Activated CD4-positive, CD25-positive, alpha-beta regulatory T cell treated with anti-CD3 and anti-CD28 coated beads, Interleukin-2, amount 50 U/mL, for 24 hours (primary cell): ENCODE results near the gene MOB3B.
A peak's percentile ranks its signal among the peaks of the same experiment; 100 is the strongest.
"Not testable (repeated sequence)": the region's sequence is repeated elsewhere in the genome, so short reads cannot be mapped to it uniquely, and the experiment has no call there.

ENCODE experiments used
- ATAC-seq, 2 donors: fragments of 150-1000 bp; cut with Tn5 transposase; one replicate each; pipeline ENCODE4 v1.10.0; 2021; ENCODE audit warnings: mild to moderate bottlenecking in 1 of 2, moderate library complexity in 1 of 2

Gene MOB3B

DNA sequence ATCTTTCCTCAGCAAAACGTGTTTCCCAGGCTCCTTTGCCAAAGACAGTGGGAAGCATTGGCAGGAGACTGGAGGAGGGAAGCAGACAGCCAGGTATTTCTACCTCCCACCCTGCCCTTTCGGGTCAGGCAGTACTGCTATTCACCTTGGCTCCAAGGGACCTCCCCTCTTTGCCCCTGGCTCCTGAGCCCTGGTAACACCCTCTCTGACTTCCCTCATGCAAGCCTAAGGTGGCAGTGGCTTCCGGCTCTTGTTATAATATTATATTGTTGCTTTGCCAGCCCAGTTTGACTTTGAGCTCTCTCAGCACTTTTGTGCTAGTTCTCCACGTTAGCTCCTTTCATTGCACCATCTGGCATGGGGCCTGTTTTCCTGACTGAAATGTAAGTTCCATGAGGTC, 87.2 kb downstream of the MOB3B start:
- ATAC-seq = no peak

DNA sequence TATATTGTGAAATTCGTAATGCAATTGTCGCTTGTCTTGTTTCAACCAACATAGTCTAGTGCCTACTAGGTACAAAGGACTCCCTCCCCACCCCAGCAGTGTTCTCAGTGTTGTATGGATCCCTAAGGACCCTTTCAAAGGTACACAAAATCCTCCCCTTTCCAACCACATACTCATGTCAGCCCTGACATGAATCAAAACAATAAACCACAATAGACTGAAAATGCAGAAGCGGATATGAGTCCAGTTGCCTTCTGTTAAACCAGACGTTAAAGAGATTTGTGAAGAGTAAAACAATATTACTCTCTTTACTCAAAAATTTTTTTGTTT, 87.9 kb downstream of the MOB3B start:
- peak; percentile 49 to 63 for ATAC-seq

DNA sequence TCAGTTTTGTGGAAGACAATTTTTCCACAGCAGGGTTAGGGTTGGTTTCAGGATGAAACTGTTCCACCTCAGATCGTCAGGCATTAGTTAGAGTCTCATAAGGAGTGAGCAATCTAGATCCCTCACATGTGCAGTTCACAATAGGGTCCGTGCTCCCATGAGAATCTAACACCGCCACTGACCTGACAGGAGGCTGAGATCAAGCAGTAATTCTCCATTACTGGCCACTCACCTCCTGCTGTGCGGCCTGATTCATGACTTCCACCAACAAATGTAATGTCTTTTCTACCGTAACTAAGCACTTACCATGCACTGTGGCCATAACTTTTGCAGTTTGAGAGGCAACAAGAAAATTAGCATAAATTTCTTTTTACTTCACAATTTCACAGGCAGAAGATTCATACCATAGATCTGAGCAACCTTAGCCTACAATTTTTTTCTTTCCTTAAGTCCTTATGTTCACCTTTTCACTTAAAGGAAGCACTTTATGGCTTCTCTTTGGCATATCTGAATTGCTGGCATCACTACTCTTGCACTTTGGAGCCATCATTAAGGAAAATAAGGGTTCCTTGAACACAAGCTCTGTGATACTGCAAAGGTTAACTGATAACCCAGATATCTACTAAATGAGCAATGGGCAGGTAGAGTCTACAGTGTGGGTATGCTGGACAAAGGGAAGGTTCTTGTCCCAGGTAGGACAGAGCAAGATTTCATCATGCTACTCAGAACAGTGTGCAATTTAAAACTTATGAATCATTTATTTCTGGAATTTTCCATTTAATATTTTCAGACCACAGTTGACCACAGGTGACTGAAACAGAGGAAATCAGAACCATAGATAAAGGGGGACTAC, 88.5 kb downstream of the MOB3B start:
- ATAC-seq = no peak

DNA sequence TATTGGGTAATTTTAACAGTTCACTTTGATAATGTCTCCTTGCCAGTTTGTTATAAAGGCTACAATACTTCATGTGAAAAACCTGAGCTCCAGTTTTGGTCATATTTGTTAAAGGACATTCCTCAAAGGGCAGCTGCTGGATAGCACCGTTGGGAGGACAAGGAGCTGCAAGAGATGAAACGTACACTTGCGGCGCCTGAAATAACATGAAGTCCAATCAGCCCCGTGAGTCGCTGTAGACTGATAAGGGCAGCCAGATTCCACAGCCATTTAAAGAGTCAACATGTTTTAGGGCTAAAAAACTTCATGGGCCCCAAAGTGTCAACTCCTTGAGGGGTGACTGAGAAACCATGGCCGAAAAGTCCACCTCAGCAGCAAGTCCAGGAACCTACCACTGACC, 91.1 kb downstream of the MOB3B start:
- ATAC-seq = no peak

DNA sequence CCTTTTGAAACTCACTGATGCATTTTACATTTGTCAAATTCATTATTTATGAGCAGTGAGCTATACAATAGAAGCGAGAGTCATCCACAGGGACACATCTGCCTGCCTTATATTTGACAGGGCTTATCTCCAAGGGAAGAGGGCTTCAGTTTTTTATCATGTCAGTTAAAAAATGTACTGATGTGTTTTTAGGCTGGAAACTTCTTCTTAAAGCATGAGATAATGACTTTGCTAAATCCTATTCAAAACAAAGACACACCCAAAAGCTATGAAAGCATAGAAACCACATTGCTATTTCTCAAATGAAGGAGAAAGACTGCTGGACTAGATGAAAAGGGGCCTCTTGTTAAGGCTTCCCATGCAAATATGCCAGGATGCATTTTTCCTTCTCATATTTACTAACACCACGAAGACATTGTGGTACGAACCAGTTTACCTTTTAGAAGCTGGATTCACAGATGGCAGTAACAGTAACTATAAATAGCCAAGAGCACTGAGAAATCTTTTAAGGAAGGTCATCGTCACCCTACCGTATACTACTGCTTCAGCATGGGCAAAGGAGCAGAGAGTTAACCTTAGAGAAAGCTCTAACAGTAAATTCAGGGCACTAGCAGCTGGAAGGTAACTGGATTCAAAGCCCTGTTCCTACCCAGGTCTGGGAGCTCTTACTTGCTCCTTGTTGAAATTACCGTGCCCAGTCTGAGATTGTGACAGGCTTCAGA, 91.8 kb downstream of the MOB3B start:
- ATAC-seq = no peak

DNA sequence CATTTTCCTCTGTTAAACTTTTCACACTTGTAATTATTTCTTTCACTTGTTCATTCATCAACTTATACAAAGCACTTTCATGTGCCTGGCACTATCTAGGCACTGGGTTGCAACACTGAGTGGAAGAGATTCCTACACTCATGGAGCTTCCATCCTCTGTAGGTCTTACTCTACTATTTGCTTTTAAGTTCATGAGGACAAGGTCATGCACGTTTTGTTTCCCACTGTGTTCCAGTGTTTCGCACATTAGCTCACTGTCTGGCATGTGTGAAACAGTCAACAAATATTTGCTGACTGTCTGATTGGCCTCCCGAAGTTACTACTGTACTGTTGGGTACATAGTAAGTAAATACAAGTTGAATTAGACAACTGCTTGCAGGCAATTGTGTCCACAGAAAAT, 93.4 kb downstream of the MOB3B start:
- no peak for ATAC-seq

DNA sequence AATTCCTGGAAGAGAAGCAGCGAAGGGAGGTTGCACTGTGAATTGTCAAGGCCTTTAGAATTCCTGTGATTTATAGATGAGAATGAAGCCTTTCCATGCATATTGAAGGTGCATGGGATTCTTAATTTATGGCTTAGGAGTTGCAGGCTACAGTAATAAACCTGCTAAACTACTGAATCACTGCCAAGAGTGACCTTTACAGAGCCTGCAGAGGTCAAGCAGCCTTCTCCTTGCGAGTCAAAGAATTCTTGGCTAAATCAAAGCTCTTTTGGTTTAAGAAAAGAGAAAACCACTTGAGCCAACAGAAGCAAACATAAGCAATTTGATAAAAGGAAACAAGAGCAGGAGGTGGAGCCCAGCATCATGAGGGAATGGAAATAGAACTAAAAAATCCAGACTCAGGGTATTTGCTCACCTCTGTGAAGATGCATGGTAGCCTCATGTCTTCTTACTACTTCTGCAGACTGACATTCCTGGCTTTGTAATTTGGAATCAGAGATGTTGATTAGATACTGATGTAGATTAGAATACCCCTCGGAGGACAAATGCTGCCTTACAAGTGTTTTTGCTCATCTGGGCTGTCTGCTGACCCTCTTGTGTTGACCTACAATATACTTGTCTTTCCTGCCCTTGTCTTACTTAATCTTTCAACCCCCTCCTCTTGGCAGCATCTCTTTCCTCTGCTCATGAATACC, 95.8 kb downstream of the MOB3B start:
- no peak for ATAC-seq

DNA sequence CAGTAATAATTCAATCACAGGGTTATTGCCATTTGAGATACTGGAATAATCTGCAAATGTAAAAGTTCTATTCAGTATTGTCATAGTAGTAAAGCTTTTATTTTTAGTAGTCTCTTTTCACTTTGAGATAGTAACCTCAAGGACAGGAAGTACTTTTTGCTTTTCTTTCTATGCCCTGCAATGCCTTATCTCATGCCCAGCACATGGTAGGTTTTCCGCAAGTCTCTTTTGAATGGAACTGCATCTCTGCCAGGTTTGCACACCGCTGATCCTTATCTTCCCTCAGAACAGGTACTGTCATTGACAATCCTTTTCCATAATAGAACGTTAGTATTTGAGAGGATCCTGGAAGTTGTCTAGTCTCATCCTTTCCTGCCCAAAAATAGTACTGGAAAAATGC, 97.3 kb downstream of the MOB3B start:
- ATAC-seq = no peak

DNA sequence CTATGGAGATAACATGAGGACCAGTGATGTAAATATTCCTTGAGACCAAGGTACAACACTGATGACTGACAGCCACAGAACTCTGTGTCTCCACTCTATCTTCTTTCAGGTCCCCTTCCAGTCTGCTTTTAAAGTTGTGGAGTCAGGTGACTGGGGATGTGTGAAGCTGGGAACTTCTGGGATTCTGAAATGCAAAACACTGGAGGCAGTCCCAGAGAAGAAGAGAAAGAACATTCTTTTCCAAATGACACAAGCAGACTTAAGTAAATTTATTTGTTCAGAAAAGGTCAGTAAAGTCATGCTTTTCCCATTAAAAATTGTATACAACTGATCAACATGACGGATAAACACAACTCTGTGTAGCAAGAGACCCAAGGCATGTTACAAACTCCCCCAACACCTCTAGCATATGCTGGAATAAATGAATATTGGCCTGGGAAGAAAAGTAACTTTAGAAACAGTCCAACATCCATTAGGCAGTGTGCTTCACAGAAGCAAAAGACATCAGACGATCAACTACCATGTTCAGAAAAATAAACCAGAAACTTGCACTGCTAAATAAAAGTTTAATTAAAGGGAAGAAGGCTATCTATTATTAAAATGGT, 98.0 kb downstream of the MOB3B start:
- no peak for ATAC-seq

DNA sequence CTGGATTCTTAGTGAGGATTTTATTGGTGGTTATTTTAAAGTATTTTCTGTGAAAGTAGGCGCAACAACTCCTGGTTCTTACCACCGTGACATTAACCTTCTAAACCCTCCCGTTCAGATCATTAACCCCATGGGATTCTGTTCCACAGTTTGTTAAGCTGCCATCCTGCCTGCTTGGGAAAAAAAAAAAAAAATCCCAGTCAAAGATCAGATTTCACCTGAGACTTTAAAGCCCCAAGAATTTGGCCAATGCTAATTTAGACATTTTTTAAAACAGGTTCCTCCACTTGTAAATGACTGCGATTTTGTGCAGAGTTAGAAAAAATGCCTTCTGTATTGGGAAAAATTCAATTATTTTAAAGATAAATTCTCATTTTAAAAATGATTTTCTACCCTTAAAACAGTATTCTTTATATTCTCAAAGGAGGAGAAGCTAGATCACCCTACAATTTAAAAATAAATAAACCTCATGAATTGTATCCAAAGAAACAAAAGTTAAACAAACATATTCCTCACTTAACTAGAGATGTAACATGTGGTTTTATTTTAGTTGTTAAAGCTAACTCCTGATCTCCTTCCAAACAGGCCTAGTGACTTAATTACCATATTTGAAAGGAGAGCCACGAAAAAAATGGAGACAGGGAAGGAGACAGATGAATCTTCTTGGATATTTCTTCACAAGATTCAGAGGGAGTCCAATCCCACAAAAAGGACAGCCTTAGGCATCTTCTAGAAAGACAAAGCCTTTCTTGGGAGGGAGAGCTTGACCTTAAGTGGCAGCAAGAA, 98.7 kb downstream of the MOB3B start:
- no peak for ATAC-seq

DNA sequence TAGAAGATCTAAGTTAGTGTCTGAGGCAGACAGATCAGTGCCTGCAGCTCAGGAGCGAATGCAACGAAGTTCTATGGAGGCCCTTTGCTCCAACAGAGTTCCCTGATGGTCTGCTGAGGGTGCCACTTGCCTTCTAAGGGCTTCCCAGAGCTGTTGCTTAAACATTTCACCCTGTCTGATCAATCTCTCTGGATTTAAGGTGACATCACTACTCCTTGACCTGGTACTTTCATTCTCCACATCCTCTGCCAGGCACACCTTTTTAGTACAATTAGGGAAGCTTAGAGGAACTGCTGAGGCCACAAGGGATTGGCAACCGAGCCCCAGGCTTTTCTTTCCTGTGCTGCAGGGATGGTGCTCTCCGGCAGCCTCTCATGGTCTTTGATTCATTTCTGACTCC, 99.7 kb downstream of the MOB3B start:
- ATAC-seq = no peak

DNA sequence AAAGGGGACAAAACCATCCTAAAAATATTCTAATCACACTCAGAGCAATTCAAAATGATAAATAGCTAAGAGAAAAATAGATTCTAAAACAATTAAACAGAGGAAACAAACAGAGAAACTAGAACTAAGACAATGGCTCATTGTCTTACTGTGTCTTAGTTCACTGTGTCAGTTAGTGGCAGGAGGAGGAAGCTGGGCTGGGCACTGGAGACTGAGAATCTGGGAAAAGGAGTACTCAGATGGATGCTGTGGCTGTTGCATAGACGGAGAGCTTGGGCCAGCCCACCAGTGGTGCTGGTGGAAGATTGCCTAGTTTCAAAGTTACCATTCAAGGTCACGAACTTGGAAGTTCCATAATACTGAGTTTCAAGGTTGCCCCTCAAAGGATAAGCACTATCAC, 100.2 kb downstream of the MOB3B start:
- no peak for ATAC-seq

DNA sequence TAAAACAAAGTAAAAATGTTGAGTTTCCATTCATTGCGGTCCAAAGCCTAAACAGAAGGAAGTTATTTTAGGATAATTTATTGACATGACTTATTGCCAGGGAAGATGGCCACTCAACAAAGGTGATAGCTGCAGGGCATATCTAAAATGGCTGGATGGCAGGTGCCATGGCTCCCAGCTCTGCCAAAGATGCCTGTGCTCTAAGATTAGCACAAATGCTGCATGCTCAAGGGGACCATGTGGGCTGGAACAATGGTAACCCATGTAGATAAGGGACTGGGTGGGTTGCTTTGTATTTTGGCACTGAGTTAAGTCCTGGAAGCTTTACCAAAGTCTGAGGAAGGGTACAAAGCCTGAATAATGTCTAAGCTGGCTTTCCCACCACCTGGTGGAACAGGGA, 101.1 kb downstream of the MOB3B start:
- ATAC-seq = no peak

DNA sequence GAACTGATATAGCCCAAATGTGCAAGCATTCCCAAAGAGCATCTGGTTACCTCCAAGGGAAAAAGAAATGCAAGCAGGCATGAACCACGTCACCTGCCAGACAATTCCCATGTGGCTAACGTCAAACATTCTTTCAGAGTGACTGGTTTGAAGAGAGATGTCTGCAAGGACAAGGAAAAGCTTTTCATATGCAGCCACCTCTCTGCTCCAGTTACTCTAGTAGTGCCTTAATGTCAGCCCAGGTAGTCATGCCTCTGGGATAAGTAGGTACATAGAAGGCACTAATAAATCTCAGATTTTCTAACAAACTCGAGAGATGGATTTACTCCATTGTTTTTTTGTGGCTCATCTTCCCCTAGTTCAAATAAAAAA, 102.4 kb downstream of the MOB3B start:
- no peak for ATAC-seq

DNA sequence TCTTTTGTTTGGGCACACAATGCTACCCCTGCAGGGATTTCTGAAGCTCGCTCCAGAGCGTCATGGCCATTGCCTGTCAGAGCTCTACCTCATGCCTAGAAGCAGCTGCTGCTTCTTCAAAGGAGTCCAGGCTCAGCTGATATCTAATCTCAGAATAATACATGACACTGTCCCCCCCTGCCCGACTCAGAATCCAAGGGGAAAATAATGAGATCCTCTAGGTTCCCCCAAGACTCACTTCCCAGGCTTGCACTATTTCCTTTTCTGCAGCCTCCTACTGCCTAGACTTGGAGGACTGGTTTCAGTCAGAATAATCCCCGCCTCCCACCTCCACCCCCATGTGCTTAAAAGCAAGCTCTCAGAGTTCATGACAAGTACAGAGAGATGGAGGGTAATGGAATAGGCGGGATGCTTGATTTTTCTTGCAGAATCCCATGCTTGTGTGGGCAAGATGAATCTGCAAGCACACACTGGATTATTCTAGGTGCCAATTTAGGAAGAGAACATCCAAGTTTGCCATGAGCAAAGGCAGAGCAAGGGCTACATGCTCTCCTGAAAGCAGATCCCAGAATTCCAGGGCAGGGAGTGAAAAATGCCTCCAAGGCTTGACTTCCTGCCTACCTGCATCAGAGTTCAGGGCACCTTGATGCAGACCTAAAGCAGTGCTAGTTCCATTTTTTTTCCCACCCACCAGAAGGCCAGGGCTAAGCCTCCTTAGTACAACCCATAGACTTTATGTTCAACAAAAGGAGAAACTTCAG, 102.9 kb downstream of the MOB3B start:
- ATAC-seq = no peak

DNA sequence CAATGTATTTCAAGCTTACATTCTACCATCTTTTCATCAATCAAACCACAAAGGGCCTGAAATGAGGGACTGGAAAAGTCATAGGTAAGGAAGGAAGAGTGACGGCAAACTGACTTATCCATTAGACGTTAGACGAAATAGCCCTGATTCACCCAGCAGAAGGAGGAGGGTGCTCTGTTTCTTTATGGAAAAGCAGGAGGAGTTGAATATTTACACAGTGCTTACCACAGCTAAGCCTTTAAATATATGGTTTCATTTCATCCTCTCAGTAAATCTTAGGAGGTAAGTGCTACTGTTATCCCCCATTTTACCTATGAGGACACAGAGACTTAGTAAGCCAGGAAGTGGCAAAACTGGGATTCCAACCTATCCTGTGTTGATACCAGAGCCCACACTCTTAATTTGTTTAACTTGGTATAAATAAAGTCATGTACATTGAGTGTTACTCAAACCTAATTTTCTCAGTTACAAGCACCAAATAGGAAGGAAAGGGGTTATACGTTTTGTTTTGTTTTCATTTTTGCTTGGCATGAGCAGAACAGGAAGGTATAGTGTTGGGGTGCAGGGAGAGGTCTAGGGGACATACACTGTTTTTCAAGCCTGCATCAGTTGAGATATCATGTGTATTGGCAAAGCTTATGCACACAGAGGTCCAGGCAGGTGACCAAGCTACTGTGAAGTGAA, 103.6 kb downstream of the MOB3B start:
- no peak for ATAC-seq

DNA sequence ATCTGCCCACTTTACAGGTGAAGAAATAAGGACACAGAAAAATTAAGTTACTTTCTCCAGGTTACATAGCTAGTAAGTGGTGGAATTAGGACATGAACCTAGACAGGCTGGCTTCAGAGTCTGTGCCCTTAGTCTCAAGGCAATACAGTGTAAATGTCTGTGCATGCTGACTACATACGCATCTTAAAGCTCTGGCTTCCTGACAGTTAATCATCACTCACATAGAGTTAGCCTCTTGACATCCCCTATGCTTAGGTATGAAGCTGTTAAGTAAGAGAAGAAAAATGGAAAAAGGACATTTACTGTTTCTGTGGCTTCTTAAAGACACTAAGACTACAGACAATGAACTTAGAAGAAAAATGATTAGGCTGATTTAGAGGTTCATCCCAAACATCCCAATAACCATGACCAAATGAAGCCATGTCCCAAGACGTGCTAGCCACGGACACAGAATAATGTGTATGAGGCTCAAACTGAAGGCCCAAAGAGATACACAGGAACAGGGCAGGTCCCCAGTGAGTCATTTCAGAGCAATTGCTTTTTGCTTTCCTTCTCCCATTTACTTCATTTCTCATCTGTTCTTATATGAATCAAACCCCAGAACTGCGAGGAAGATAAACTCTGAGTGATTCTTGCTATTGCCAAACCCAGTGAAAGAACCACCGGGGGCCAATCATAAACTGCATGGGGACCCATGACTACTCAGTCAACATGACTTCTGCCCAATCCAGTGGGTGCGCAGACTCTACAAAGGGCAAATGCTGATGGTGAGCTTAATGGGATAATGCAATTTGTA, 105.5 kb downstream of the MOB3B start:
- no peak for ATAC-seq

DNA sequence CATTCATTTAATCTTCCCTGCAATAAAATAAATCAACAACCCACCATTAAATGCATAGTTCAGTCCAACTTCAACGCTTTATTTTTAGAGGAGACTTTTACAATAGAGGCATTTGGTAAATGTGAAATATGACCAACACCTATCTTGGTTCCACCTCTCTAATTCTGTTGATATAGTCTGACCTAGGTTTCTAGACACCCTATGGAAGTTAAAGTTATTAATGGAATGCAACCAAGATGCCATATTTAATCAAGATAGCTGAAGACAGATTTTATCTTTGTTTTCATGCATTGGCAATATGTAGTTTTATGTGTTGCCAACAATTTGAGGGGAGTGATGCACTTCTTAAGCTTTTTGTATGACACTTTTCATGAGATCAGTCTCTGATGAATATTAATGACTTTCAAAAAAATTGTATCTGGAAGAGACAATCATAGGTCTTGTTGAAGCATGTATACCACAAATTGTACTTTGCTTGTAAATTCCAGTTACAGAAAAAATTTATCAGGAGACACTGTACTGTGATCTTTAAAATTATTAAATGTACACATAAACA, 107.3 kb downstream of the MOB3B start:
- no peak for ATAC-seq

DNA sequence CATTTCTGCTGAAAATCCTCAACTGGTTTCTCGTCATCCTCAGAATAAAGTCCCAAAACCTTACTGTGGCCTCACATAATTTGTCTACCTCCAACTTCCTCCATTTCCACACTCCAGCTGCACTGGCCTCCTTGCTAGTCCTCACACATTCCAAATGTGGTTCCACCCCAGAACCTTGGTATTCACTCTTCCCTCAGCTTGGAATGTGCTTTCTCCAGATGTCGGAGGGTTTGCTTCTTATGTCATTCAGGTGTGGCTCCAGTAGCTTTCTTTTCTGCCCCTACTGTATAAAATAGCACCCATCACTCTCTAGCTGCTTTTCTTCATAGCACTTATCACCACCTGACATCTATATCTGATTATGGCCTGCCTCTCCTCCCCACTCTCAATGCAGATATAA, 108.0 kb downstream of the MOB3B start:
- no peak for ATAC-seq

DNA sequence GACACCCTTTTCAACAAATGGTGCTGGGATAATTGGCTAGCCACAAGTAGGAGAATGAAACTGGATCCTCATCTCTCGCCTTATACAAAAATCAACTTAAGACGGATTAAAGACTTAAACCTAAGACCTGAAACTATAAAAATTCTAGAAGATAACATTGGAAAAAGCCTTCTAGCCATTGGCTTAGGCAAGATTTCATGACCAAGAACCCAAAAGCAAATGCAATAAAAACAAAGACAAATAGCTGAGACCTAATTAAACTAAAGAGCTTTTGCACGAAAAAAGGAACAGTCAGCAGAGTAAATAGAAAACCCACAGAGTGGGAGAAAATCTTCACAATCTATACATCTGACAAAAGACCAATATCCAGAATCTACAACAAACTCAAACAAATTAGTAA, 110.1 kb downstream of the MOB3B start:
- ATAC-seq = not testable (repeated sequence)
